Dermis microvascular lymphatic vessel endothelial cell (primary cell): ENCODE results near the gene NCAN. TPM values are rescaled to one million over a fixed set of nuclear protein-coding genes. Genes with fewer than 3 reads are reported as not detected.

ENCODE experiments used
- DNase-seq, 2 donors: peaks; one replicate each; pipeline versions ENCODE4 v3.0.0 to v3.0.0-alpha.2; 2010; ENCODE audit warnings: low read depth in 2 of 2
- total RNA-seq: library from RNA; depleted of rRNA; stranded (reverse); fragments of >200 nt; gene quantifications from 2 replicates; pipeline ENCODE4 v1.2.1, GENCODE V29; 2014

NCAN gene
- total RNA-seq, 1 donor from 2014 or later: under 0.01 TPM

DNA sequence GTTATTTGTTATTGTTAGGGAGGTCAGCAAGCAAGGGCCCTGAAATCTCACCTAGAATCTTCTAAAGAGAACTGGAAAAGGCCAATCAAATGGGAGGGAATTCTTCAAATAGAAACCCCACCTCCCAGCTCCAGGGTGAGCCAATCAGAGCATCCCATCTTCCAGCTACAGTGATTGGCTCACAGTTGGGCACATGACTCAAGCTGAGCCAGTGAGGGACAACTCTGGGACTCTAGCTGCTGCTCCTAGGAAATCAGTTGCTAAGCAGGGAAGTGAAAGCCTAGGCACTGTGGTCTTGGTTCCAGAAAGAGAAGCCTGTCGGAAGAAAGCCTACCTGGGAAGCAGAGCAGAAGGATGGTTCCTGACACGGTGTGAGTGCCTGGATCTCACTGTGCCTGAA, 48.0 kb downstream of the NCAN start:
- DNase-seq: peak in 1 of 2 donors; percentile 19

DNA sequence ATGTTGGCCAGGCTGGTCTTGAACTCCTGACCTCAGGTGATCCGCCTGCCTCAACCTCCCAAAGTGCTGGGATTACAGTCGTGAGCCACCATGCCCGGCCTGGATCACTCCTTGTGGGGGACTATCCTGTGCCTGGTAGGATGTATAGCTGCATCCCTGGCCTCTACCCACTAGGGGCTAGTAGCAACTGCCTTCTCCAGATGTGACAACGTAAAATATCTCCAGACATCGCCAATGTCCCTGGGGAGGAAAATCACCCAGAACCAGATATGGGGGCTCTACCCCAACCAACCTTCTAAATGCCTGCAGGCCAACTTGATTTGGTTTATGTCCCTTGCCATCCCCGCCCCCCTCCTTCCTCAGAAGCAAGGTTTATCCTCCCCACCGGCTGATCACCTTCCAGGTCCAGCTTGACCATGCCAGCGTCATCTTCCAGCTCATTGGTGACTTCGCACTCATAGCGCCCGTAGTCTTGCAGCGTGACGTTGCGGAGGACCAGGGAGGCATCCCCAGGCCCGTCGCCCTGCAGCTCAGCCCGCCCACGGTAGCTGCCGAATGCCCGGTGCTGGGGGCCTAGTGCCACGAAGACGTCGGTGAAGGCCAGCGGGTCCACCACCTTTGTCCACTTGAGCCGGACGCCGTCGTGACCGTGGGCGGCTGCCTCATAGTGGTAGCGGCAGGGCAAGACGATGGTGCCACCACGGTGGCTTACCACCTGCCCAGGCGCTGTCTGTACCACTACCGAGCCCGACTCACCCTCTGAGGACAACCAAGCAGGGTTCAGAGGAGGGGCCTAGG, 48.9 kb downstream of the NCAN start:
- no peak for DNase-seq

DNA sequence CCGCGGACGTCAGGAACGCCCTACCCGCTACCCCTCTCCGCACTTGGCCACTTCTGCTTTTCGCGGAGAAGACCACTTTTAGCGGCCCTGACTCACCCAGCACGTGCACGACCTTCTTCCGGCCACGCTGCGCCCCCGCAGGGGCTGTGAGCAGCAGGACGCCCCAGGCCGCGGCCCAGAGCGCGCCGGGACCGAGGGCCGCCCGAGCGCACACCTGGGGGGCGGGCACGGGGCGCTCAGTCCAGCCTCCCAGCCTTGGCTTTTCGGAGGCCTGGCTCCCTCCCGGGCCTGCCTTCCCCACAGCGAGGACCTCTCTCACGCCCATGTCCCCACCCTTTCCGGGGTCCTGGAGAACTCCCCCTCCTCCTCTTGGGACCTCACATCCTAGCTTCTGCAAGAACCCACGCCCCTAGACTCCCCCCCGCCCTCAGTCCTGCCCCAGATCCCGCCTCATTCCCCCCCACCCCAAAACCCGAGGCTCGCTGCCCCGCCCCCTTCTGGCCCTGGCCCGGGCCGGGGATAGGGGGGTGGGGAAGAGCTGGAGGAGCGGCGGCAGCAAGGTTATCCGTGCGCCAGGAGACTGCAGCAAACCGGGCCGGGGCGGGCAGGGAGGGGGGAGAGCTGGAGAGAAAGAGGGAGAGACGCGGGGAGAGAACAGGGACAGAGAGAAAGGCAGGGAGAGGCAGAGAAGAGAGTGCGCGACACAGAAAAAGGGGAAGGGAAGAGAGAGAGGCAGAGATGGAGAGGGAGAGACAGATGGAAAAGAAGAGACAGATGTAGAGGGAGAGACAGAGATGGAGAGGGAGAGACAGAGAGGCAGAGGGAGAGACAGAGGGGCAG, 49.8 kb downstream of the NCAN start:
- DNase-seq: no peak

DNA sequence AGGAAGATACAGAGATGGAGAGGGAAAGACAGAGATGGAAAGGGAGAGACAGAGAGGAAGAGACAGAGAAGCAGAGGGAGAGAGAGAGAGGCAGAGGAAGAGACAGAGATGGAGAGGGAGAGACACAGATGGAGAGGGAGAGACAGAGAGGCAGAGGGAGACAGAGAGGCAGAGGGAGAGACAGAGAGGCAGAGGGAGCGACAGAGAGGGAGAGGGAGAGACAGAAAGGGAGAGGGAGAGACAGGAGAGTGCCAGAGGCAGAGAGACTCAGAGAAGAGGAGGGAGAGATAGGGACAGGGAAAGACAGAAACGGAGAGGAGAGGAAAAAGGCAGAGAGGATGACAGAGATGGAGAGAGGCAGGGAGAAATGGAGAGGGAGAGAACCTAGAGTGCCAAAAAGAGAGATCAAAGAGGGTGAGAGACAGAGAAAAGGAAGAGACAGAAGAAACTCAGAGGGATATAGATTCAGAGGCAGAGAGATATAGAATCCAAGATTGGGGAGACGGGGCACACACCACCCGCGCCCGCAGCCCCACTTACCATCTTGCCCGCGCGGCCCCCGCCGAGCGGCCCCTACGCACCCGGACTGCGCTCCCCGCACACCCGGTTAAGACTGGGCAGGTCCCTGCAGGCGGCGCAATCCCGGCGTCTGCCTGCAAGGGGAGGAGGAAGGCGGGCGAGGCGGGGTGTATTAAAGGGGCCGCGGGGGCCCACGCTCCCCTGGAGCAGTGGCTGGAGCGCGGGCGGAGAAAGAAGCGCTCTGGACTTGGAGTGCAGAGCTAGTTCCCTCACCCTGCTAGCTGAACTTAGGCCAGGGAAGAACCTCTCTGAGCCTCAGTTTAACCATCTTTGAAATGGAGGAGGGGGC, 50.7 kb downstream of the NCAN start:
- no peak for DNase-seq

DNA sequence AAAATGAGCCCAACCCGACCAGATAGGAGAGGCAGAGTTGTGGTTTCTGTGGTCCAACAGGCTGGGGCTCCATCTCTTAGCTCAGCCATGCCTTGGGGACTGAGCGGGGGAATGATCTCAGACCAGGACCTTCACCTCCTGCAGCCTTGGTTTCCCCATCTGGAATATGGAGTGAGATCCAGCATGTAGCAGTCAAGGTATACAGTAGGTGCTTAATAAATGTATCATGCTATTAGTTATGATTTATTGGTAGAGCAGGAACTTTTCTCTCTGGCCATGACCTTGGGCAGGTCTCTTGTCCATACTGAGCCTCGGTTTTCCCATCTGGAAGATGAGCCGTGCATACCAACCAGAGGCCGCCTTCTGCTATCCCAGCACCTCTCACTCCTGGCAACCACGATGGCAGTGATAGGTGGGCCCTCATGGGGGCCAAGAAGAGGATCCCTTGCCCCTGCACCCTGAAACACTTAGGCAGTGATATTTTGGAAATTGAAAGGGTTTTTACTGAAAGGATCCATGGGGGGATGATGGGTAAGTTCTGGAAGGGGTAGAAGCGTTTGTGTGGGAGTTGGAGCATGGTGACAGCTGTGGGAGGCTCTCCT, 52.2 kb downstream of the NCAN start:
- DNase-seq: no peak

DNA sequence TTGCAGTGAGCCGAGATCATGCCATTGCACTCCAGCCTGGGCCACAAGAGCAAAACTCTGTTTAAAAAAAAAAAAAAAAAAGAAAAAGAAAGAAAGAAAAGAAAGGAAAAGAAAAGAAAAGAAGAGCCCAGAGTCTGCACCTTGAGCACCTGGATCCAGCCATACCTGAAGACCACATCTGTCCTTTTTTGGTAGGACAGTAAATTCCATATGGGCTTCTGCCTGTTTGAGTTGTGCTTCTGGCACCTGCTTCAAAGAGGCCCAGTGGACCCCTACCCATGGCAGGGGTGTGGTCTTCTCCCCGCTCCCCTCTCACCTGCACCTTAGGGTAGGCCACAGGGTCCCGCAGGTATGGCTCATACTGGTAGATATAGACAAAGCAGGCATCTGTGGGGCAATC, 55.5 kb downstream of the NCAN start:
- DNase-seq: no peak

DNA sequence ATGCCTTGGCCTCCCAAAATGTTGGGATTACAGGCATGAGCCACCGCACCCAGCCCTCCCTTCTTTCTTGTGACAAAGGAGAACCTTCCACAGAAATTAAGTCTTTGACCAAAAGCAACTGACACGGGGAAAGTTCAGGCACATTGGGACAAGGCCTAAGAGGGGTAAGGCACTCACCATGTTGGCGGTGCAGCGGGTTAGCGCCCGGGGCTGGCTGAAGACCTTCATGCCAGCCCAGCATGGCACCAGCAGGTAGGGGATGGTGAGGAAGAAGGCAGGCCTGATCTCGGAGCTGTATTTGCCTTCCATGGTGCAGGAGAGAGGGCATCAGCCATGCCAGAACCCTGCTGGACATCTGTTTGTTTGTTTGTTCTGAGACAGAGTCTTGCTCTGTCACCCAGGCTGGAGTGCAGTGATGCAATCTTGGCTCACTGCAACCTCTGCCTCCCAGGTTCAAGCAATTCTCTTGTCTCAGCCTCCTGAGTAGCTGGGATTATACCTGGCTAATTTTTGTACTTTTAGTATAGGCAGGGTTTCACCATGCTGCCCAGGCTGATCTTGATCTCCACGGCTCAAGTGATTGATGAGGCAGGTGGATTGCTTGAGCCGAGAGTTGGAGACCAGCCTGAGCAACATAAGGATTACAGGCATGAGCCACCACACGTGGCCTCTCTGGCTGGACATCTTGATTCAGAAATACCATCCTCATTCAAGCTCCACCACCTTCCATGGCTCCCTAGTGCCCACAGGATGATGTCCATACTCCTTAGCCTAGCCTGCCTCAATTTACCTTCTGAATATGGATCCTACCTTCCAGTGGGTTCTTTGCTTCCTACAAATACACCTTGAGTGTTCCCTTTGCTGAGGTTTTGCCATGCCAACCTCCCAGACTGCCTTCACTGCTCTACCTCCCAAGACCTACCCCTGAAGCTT, 57.0 kb downstream of the NCAN start:
- DNase-seq: no peak

DNA sequence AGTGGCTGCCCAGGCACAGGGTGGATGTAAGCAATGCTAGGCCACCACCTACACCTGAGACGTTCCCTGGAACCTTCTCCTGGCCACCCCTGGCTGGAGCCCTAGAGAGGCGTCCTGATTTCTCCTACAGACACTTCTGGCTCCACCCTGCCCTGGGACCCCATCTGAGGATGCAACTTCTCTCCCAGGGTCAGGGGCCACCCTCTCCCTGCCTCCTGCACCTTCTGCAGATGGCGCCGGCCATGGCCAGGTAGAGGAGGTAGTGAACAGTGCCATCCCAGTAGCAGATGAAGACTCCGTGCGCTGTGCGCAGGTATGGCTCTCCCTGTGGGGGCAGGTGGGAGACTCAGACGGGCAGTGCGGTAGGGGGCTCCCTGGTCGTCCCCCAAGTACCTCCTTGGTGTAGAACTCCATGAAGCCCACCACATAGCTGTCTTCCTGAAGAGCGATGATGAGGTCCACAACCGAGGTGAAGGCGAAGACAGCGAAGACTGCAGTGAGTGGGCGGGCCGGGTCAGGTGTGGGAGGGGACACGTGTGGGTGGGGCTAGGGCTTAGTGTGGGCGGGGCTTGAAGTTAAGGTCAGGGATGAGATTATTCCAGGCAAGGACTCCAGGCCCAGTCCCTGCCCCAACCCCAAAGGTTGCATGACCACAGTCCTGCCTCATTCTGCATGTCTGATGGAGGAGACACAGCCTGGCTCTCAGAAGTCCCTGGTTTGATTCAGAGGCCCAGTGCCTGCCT, 58.4 kb downstream of the NCAN start:
- DNase-seq: no peak

DNA sequence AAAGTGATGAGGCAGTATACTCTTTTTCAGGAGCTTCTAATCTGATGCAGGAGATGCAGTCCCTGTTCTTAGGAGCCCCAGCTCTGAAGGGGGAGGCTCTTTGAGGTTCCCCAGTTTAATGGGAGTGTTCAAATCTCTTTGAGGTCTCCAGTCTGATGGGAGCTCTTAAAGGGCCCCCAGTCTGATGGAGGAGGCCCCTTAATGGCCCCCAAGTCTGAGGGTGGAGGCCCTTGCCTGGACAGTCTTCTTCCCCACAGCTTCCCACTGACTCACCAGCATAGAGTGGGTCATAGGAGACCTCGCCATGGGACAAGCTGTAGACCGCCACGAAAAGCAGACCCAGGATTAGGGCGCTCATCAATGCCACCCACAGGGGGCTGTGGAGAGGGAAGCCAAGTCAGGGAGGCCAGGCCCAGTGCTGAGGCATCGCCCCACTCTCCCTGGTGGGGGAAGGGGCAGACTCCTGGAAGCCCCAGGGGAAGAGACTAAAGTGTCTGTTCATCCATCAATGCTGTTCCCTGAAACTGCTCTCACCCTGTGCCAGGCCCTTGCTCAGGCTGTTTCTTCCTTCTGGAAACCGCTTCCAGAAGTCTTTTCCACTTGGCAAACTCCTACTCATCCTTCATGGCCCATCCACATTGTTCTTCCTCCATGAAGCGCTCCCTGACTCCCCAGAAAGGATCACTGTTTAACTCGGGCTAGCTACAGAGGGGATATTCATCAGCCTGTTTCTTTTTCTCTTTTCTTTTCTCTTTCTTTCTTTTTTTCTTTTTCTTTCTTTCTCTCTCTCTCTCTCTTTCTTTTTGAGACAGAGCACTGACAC, 59.2 kb downstream of the NCAN start:
- no peak for DNase-seq

DNA sequence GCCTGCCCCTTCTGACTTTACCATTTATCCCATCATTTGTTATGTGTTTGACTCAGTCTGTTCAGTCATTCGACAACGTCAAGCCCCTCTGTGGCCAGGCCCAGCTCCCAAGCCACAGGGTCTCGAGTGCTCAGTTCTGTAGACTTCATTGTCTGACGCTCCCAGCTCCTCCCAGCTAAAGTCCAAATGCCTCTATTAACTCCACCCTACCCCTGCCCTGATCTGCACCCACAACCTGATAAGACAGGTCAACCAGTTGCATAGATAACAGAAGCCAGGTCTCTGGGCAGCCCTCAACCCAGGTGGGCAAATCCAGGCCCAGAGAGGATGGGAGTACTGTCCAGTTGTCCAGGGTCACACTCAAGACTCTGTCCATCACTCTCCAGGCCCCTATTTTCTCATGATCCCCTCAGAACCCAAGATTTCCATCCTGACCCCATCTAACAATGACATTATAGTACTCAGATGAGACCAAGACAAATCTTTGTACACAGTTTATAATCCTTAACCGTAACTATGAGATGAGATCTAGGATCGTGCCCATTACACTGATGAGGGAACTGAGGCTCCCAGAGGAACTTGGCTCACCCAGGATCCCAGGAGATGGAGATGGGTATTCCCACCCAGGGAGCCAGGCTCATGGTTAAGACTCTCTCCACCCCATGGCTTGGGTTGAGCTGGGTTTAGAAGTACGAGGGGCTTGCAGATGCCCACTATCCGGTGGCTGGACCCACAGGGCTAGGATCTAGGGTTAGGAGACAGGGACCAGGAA, 60.3 kb downstream of the NCAN start:
- DNase-seq: no peak

DNA sequence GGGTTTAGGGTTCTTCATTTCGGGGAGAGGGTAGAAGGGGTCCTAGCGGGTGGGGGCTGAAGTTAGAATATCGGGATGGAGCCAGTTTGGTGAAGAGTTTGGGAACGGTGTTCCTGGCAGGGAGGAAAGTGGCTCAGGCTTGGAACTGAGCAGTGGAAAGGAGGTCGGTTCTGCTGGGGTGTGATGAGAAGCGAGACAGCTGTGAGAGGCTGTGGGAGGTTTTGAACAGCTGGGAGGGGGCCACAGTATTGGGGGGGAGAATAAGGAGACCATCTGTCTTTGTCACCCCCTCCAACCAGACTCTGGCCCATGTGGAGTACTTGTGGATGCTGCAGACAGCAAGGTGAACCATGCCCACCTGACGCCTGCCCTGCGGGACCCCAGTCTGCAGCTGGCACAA, 62.4 kb downstream of the NCAN start:
- DNase-seq: no peak

DNA sequence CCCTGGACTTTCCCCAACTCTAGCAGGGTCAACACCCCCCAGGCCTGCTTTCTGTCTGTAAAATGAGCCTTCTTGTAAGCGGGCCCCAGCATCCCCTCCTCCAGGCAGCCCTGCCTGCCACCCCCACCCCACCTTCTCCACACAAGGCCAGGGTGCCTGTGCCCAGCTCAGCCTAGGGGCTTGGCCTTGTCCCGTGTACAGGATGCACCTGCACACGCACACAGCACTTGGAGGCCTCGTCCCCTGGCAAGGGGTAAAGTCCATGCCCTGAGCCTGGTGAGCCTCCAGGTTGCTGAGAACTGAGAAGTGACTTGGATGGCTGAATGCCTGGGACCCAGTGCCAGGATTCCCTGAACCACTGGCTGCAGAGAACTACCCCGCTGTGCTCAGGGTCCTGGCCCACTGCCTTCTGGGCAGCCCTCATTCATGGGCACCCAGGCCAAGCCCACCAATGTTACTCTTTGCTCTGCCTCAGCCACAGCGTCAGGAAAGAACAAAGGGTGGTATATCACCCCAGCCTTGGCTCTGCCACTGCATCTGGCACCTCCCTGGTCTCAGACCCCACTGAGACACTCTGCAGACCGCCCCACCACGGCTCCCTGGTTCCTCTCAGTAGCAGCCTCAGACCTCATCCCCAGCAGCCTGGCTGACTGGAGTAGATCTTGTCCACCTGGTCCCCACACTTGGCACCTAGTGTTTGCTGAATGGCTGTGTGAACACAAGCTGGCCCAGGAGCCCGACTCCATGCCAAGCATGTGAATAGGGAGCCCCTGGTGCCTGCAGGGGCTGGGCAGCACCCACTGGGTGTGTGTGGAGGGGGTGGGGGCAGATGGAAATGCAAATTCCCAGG, 63.2 kb downstream of the NCAN start:
- no peak for DNase-seq

DNA sequence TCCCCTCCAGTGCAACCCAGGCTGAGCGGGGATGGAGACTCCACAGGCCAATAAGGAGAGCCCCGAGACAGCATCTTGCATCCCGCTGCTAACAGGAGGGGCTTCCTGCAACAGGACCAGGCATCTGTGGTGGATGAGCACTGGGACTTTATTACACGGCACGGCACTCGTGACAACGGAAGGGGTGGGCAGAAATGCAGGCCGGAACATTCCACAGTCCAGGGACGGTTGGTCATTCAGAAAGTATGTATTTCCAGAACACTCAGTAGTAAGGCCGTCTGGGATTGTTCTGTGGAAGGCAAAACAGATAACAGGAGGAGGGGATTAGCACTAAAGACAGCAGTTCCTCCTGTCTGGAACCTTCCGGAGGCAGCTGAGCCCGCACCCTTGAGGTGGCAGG, 64.6 kb downstream of the NCAN start:
- DNase-seq: no peak

DNA sequence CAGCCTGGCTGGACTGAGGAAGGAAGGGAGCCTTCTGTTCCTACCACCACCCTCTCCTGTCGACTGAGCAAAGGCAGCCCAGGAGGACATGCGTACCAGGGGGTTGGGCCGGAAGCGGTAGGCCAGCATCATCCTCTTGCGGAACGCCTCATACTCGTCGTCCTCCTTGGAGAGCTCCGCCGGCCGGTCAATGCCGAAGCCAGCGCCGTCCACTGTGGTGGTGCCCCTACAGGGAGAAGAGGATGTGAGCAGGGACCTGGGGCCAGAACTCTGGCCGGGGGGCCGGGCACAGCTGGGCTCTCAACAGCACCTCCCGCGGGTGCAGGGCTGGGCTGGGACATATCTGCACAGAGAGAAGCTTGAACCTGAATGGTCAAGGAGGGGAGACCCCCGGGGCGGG, 65.1 kb downstream of the NCAN start:
- DNase-seq: no peak

DNA sequence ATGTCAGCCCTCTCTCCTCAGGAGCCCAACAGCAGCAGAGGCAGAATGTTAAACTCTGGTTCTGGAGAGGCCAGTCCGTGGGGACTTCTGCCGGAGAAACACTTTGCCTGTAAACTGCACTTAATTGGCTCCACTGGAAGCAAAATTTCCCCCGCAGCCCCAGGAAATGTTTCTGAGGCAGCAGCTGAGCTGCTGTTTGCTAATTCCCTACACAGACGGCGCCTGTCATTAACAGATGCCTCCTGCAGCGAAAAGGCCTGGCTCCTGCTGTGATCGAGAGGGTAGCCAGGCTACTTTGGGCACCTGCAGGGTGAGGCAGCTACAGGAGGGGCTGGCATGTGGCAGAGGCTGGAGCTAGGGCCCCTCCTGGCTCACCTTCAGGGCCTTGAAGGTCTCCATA, 66.6 kb downstream of the NCAN start:
- no peak for DNase-seq

DNA sequence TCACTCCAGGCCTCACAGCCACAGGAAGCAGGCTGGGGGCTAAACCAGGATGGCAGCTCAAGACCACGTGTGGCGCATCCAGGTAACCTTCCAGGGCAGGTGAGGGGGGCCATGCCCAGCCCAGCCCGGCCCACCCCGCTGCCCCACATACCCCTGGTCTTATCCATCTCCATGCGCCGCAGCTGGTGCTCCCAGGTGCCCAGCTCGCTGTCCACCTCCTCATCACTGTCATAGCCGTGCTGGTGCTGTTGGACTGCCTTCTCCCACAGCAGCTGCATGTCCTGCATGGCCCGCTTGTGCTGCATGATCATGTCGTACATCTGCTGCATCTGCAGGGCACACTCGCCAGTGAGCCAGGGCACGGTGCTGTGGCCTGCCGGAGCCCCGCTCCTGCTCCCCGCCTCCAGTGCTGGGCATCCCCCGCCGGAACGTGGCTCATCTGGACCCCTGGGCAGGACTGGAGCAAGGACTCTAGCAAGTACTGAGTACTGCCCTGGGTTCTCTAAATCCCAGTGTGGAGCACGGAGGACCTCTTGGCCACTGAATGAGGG, 67.4 kb downstream of the NCAN start:
- DNase-seq: no peak

DNA sequence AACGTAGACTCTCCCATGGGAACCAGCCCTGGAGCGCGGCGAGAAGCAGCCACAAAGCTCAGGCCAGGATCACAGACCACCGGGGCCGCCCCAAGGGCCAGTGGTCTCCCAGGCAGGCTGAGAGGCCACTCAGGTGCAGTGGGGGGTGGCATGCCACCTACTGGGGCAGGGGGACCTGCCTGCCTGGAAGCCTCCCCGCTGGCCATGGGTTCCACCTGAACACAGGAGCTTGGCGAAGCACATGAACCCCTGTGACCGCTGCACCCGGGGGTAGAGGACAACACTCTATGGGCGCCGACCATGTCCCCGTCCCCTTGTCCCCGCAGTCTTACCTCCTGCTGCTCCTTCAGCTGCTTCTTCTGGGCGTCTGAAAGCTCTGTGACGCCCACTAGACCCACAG, 68.1 kb downstream of the NCAN start:
- no peak for DNase-seq
